ENCODE results near the gene SPATA16. TPM values are rescaled to one million over a fixed set of nuclear protein-coding genes. Genes with fewer than 3 reads are reported as not detected.

The SPATA16 gene
- total and polyA plus RNA-seq, 7 donors, result not detected

DNA sequence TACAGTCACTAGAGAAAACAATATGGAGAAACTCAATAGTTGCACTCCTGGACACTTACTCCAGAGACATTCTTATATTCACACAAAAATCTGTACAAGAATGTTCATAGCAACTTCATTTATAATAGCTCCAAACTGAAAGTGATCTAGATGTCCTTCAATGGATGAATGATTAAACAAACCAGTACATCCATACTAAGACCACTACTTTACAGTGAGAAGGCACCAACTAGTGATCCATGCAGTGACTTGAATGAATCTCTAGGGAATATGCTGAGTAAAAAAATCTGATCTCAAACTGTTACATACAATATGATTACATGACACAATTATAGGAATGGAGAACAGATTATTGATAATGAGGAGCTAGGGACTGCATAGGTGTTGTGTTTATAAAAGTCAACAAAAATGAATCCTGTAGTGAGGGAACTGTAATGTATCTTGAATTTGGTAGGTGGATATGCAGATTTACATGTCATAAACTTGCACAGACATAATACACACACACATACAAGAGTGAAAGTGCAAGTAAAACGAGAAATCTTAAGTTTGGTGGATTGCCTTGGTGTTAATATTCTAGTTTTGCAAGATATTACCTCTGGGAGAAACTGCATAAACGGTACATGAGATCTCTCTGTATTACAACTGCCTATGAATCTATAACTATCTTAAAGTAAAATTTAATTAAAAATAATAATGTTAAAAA, 85.7 kb downstream of the SPATA16 start:
- no peak overlapping the region for H3K4me3 ChIP-seq
- TF ChIP-seq EP300 (IDR thresholded peaks at IDR 0.05), result no peak
- TF ChIP-seq, protein P1, sequence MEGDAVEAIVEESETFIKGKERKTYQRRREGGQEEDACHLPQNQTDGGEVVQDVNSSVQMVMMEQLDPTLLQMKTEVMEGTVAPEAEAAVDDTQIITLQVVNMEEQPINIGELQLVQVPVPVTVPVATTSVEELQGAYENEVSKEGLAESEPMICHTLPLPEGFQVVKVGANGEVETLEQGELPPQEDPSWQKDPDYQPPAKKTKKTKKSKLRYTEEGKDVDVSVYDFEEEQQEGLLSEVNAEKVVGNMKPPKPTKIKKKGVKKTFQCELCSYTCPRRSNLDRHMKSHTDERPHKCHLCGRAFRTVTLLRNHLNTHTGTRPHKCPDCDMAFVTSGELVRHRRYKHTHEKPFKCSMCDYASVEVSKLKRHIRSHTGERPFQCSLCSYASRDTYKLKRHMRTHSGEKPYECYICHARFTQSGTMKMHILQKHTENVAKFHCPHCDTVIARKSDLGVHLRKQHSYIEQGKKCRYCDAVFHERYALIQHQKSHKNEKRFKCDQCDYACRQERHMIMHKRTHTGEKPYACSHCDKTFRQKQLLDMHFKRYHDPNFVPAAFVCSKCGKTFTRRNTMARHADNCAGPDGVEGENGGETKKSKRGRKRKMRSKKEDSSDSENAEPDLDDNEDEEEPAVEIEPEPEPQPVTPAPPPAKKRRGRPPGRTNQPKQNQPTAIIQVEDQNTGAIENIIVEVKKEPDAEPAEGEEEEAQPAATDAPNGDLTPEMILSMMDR (IDR thresholded peaks at IDR 0.05), result no peak
- TF ChIP-seq POLR2A (IDR thresholded peaks at IDR 0.05), result no peak
- no peak for TF ChIP-seq POLR2AphosphoS5 (IDR thresholded peaks at IDR 0.05)
- H3K27ac ChIP-seq, result no peak overlapping the region
- H3K27me3 ChIP-seq, result no peaks in the 10 kb centered on the region
- H3K36me3 ChIP-seq, result no peaks in the 10 kb centered on the region
- WGBS, 2 donors, result 17 to 39% methylated on average over 2 of the region's 2 CpGs
- H3K9me3 ChIP-seq, result no peaks in the 10 kb centered on the region
- H3K4me1 ChIP-seq, result no peaks in the 10 kb centered on the region
- DNase-seq, result no peak
- intact Hi-C loops (cut with DNase I), result no loop called here

DNA sequence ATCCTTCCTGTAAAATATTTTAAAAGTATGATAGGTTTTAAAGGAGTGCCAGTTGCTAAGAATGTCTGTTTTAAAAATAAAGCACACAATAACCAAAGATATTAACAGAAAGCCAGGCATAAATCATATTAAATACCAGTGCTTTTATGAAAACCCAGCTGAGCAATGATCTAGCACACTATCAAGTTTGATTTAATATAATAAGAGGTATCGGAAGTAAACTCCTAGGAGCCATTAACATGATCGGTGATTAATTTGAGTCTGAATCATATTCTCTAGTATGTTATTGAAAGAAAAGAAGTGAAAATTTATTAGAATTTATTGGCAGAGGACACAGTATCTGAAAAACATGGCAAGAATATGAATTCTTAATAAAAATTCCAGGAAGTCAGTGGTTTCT, 91.7 kb downstream of the SPATA16 start:
- no peaks in the 10 kb centered on the region for H3K27me3 ChIP-seq
- no peak for DNase-seq
- no peaks in the 10 kb centered on the region for H3K36me3 ChIP-seq
- H3K27ac ChIP-seq, result no peak overlapping the region
- 87 to 94% methylated on average over 2 of the region's 2 CpGs for WGBS, 2 donors
- no peaks in the 10 kb centered on the region for H3K4me1 ChIP-seq
- TF ChIP-seq, protein P1 (IDR thresholded peaks at IDR 0.05), result no peak
- no peaks in the 10 kb centered on the region for H3K9me3 ChIP-seq
- no peak overlapping the region for H3K4me3 ChIP-seq
- intact Hi-C loops (cut with DNase I), result no loop called here

DNA sequence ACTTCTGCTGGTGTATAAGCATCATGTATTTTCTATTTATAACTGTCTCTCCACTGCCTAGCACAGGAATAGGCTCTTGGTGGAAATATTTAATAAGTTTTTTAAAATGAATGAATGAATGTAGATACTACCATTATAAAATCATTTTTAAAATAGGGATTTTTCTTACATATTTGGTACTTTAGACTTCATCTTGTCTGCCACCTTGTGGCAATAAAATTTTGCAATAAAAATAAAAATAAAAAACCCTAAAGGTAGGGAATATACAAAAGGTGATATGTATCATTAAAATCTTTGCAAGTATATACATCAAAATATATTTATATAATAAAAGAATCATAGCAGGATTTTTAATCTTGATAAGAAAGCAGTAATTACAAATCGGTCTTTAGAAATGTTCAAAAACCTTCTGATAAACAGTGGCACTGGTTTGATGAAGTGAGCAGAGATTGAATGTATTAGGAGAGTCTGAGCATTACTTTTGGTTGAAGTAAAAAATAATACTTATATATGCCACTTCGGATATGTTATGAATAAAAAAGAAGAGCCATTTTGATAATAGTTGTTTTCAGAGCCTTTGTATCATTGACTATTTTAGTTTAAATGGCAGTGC, 95.2 kb downstream of the SPATA16 start:
- Histone ChIP-seq H3K4me3 (no peak overlapping the region), H3K36me3 (no peaks in the 10 kb centered on the region), H3K27ac (no peak overlapping the region), H3K9me3 (no peaks in the 10 kb centered on the region), H3K27me3 (no peaks in the 10 kb centered on the region), H3K4me1 (no peaks in the 10 kb centered on the region)
- no peak for DNase-seq
- intact Hi-C loops (cut with DNase I), result no loop called here
- no peak for TF ChIP-seq POLR2A (IDR thresholded peaks at IDR 0.05)
- no peak for TF ChIP-seq EP300 (IDR thresholded peaks at IDR 0.05)
- TF ChIP-seq POLR2AphosphoS5 (IDR thresholded peaks at IDR 0.05), result no peak
- TF ChIP-seq, protein P1 (IDR thresholded peaks at IDR 0.05), result no peak
- whole genome bisulfite sequencing, 2 donors, result 62 to 79% methylated on average over 2 of the region's 2 CpGs

DNA sequence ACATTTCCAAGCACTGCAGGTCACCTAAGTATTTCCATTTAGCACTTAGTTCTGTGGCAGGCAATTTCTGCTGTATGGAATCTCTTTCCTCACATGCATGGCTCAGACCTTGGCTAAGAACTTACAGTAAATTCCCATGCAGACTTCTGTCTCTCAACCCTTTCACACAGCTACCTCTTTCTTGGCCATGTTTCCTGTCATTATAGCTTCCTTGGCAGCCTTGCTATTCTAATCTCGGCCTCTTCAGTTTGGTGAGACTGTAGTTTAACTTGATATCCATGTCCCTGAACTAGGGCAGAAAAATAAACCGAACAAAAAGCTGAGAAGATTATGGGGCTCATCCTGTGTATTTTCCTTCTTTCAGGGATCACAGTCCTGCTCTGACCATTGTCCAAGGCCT, 96.0 kb downstream of the SPATA16 start:
- Histone ChIP-seq H3K27me3 (no peaks in the 10 kb centered on the region), H3K4me1 (no peaks in the 10 kb centered on the region), H3K4me3 (no peak overlapping the region), H3K36me3 (no peaks in the 10 kb centered on the region), H3K27ac (no peak overlapping the region), H3K9me3 (no peaks in the 10 kb centered on the region)
- intact Hi-C loops (cut with DNase I), result no loop called here
- 80 to 84% methylated on average over 2 of the region's 2 CpGs for WGBS, 2 donors
- TF ChIP-seq EP300 (IDR thresholded peaks at IDR 0.05) (no peak), POLR2AphosphoS5 (IDR thresholded peaks at IDR 0.05) (no peak), POLR2A (IDR thresholded peaks at IDR 0.05) (no peak)
- TF ChIP-seq, protein P1 (IDR thresholded peaks at IDR 0.05), result no peak
- DNase-seq, result no peak

DNA sequence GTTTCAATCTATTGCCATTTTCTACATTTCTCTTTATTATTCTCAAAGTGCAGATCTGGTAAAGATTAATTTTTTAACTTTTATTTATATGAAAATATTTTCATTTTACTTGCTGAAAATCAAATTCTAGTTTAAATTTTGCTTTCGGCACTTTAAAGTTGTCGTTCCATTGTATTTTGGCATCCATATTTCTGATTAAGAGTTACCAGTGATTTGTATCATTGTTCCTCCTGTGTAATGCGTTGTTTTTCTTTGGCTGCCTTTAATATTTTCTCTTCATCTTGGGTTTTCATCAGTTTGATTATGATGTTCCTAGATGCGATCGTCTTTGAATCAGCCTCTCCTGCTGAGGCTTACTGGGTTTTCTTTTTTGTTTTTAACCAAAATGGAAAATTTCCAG, 97.3 kb downstream of the SPATA16 start:
- H3K4me3 ChIP-seq, result no peak overlapping the region
- no peaks in the 10 kb centered on the region for H3K36me3 ChIP-seq
- 95 to 97% methylated on average over 5 of the region's 5 CpGs for WGBS, 2 donors
- H3K9me3 ChIP-seq, result no peaks in the 10 kb centered on the region
- H3K27me3 ChIP-seq, result no peaks in the 10 kb centered on the region
- H3K27ac ChIP-seq, result no peak overlapping the region
- no peak for DNase-seq
- TF ChIP-seq, protein P1 (IDR thresholded peaks at IDR 0.05), result no peak
- TF ChIP-seq POLR2AphosphoS5 (IDR thresholded peaks at IDR 0.05) (no peak), POLR2A (IDR thresholded peaks at IDR 0.05) (no peak), EP300 (IDR thresholded peaks at IDR 0.05) (no peak)
- H3K4me1 ChIP-seq, result no peaks in the 10 kb centered on the region
- intact Hi-C loops (cut with DNase I), result no loop called here

Data from sigmoid colon (tissue), 7 donors.